Fibroblast of pulmonary artery (primary cell): ENCODE data around the gene MINDY1.

Source experiments
- DNase-seq: peaks from one replicate; pipeline ENCODE4 v3.0.0-alpha.2; 2010; ENCODE audit warnings: low read depth
- H3K4me3 ChIP-seq: replicated peaks from 2 replicates; pipeline ENCODE4 v1.5.1; 2011; ENCODE audit warnings: low read depth, mild to moderate bottlenecking, control low read depth, low read length, moderate library complexity
- CTCF ChIP-seq: IDR thresholded peaks from 2 replicates; pipeline ENCODE4 v1.5.1; 2011; ENCODE audit warnings: mild to moderate bottlenecking, control low read depth, low read length, inconsistent platforms; ENCODE audit errors: missing control alignments

MINDY1 gene

GRCh38 chr1:151006327-151007052, at the start of gene MINDY1:
Gene MINDY1 (minus strand): TSS chr1:151006902. CDS start chr1:151002617, 4,285 bp downstream.
- peak within 1 kb of the TSS; percentile 69 for H3K4me3 ChIP-seq
- peak; percentile 67 for TF ChIP-seq CTCF
- DNase-seq = peak; percentile 90

- H3K4me3 ChIP-seq = no peak overlapping the region
- no peak for DNase-seq
These were observed 49.4 kb upstream of the MINDY1 start for GRCh38 chr1:151056149-151056548.

GRCh38 chr1:151055581-151055980, 48.9 kb upstream of the MINDY1 start:
- H3K4me3 ChIP-seq = no peak overlapping the region
- no peak for TF ChIP-seq CTCF

More at GRCh38 chr1:151056149-151056548, 49.4 kb upstream of the MINDY1 start:
- no peak for TF ChIP-seq CTCF

GRCh38 chr1:151054971-151055547, 48.4 kb upstream of the MINDY1 start:
- no peak for DNase-seq
- no peak overlapping the region for H3K4me3 ChIP-seq
- no peak for TF ChIP-seq CTCF

More at GRCh38 chr1:151055581-151055980, 48.9 kb upstream of the MINDY1 start:
- no peak for DNase-seq

- TF ChIP-seq CTCF = no peak
- H3K4me3 ChIP-seq = no peak overlapping the region
- no peak for DNase-seq
These were observed 44.8 kb upstream of the MINDY1 start for GRCh38 chr1:151051356-151052009.

GRCh38 chr1:151050051-151050688, 43.5 kb upstream of the MINDY1 start:
- no peak overlapping the region for H3K4me3 ChIP-seq
- no peak for DNase-seq
- TF ChIP-seq CTCF = no peak
